A549 (cell line): ENCODE measurements around the gene ZNF30. TPM values are rescaled to one million over a fixed set of nuclear protein-coding genes. Genes with fewer than 3 reads are reported as not detected.

Experiments
- ATAC-seq, 2 experiments: fragments of 200-7000 bp in 1 of 2; fragments of >200 bp in 1 of 2; cut with Nextera tagmentation in 1 of 2; cut with Tn5 transposase in 1 of 2; 3 replicates each; pipeline versions ENCODE4 v1.8.0 to v1.9.1; 2018 to 2020; ENCODE audit warnings: mild to moderate bottlenecking in 1 of 2, moderate library complexity in 1 of 2
- CTCF ChIA-PET: fragments of 300-600 bp; sonication (Branson Sonifier 250); formaldehyde crosslinking; extraction: SDS; loops from one replicate; lab custom pipeline; 2021; ENCODE audit warnings: antibody characterized with exemption, inconsistent platforms; lab: Yijun Ruan, JAX
- POLR2A ChIA-PET: fragments of 350-600 bp; formaldehyde crosslinking; extraction: SDS; loops from one replicate; lab custom pipeline; 2021; ENCODE audit warnings: antibody characterized with exemption, inconsistent platforms; lab: Yijun Ruan, JAX
- DNase-seq, 2 experiments: peaks; one replicate each; pipeline versions ENCODE4 v3.0.0 to v3.0.0-alpha.2; 2011 to 2016; ENCODE audit warnings: low read depth in 1 of 2, low spot score in 1 of 2
- FAIRE-seq: peaks from 2 replicates; lab custom pipeline; 2011; peaks lifted over from hg19 to GRCh38; lab: Jason Lieb, UNC
- H3K27ac ChIP-seq, 2 experiments: fragments of >200 bp; sonication (Bioruptor Twin); formaldehyde crosslinking; 3 replicates each; pipeline ENCODE4 v1.5.1; 2016 to 2017
- H3K4me1 ChIP-seq: fragments of >200 bp; sonication (Bioruptor Twin); formaldehyde crosslinking; 3 replicates; pipeline ENCODE4 v1.6.1; 2016
- H3K4me2 ChIP-seq: fragments of >200 bp; sonication (Bioruptor Twin); formaldehyde crosslinking; 3 replicates; pipeline ENCODE4 v1.6.1; 2016
- H3K4me3 ChIP-seq: fragments of >200 bp; sonication (Bioruptor Twin); formaldehyde crosslinking; 3 replicates; pipeline ENCODE4 v1.5.1; 2016
- H3K9me3 ChIP-seq: fragments of >200 bp; sonication (Bioruptor Twin); formaldehyde crosslinking; 3 replicates; pipeline ENCODE4 v1.6.1; 2016
- BCL3 ChIP-seq: fragments of >200 bp; sonication (Bioruptor Twin); formaldehyde crosslinking; IDR thresholded peaks from 3 replicates; pipeline ENCODE4 v1.6.1; 2016
- BHLHE40 ChIP-seq: IDR thresholded peaks from 2 replicates; pipeline ENCODE4 v1.6.1; 2012; ENCODE audit warnings: low read depth, low read length, inconsistent platforms
- CBX8 ChIP-seq: fragments of 200-600 bp; sonication (generic); IDR thresholded peaks from 2 replicates; pipeline ENCODE4 v1.6.1; 2016
- CHD2 ChIP-seq: fragments of 150-350 bp; IDR thresholded peaks from 2 replicates; pipeline ENCODE4 v1.6.1; 2014; ENCODE audit warnings: low read length; ENCODE audit not compliant: partially characterized antibody
- CHD4 ChIP-seq: fragments of 200-600 bp; sonication (generic); IDR thresholded peaks from 2 replicates; pipeline ENCODE4 v1.6.1; 2016; ENCODE audit warnings: antibody characterized with exemption, mild to moderate bottlenecking, borderline replicate concordance
- EHF ChIP-seq: fragments of 250-450 bp; sonication (Bioruptor Pico); IDR thresholded peaks from 2 replicates; pipeline ENCODE4 v1.5.0; 2020; ENCODE audit warnings: mild to moderate bottlenecking
- FOXS1 ChIP-seq: fragments of 250-450 bp; sonication (Bioruptor Pico); IDR thresholded peaks from 2 replicates; pipeline ENCODE4 v1.5.0; 2020; ENCODE audit warnings: mild to moderate bottlenecking, moderate library complexity
- GATA3 ChIP-seq: IDR thresholded peaks from 2 replicates; pipeline ENCODE4 v1.6.1; 2012; ENCODE audit warnings: borderline replicate concordance
- HDAC2 ChIP-seq: fragments of 200-600 bp; sonication (generic); IDR thresholded peaks from 2 replicates; pipeline ENCODE4 v1.6.1; 2016
- HEYL ChIP-seq: fragments of 250-450 bp; sonication (Bioruptor Pico); IDR thresholded peaks from 2 replicates; pipeline ENCODE4 v1.8.0; 2021; ENCODE audit warnings: mild to moderate bottlenecking, moderate library complexity
- HOXB5 ChIP-seq: fragments of 250-450 bp; sonication (Bioruptor Pico); IDR thresholded peaks from 2 replicates; pipeline ENCODE4 v1.5.0; 2020; ENCODE audit warnings: mild to moderate bottlenecking, moderate library complexity
- JUN ChIP-seq, 2 experiments: fragments of >200 bp; sonication (Bioruptor Twin); formaldehyde crosslinking; IDR thresholded peaks; 2 replicates in 1 of 2; 3 replicates in 1 of 2; pipeline ENCODE4 v1.6.1; 2016 to 2017
- KDM5A ChIP-seq: fragments of 200-600 bp; sonication (generic); IDR thresholded peaks from 2 replicates; pipeline ENCODE4 v1.6.1; 2016; ENCODE audit warnings: antibody characterized with exemption, mild to moderate bottlenecking
- MAFK ChIP-seq: fragments of 450-650 bp; IDR thresholded peaks from 2 replicates; pipeline ENCODE4 v1.6.1; 2014; ENCODE audit not compliant: partially characterized antibody
- NPAS2 ChIP-seq: fragments of 250-450 bp; sonication (Bioruptor Pico); IDR thresholded peaks from 2 replicates; pipeline ENCODE4 v1.8.0; 2022; ENCODE audit warnings: mild to moderate bottlenecking, moderate library complexity, borderline replicate concordance
- NR3C1 ChIP-seq: fragments of >200 bp; sonication (Bioruptor Twin); formaldehyde crosslinking; IDR thresholded peaks from 3 replicates; pipeline ENCODE4 v1.6.1; 2017
- RAD21 ChIP-seq, 2 experiments: fragments of >200 bp in 1 of 2; sonication (Bioruptor Twin) in 1 of 2; formaldehyde crosslinking in 1 of 2; IDR thresholded peaks in 1 of 2; conservative IDR thresholded peaks in 1 of 2; 2 replicates in 1 of 2; 3 replicates in 1 of 2; pipeline ENCODE4 v1.6.1; 2012 to 2018; ENCODE audit warnings: inconsistent platforms in 1 of 2
- RARB ChIP-seq: fragments of 250-450 bp; sonication (Bioruptor Pico); IDR thresholded peaks from 2 replicates; pipeline ENCODE4 v1.8.0; 2021; ENCODE audit warnings: mild to moderate bottlenecking, moderate library complexity
- RCOR1 ChIP-seq: fragments of 150-350 bp; IDR thresholded peaks from 2 replicates; pipeline ENCODE4 v1.6.1; 2014; ENCODE audit warnings: antibody characterized with exemption, low read length, low read depth
- RNF2 ChIP-seq: fragments of 200-600 bp; sonication (generic); IDR thresholded peaks from 2 replicates; pipeline ENCODE4 v1.6.1; 2016; ENCODE audit warnings: low read depth, mild to moderate bottlenecking, antibody characterized with exemption, moderate library complexity, borderline replicate concordance
- SMC3 ChIP-seq: fragments of >200 bp; sonication (Bioruptor Twin); formaldehyde crosslinking; IDR thresholded peaks from 3 replicates; pipeline ENCODE4 v1.6.1; 2018; ENCODE audit warnings: inconsistent platforms
- SREBF2 ChIP-seq: fragments of 450-650 bp; IDR thresholded peaks from 2 replicates; pipeline ENCODE4 v1.6.1; 2014; ENCODE audit warnings: mild to moderate bottlenecking, moderate library complexity
- TFCP2L1 ChIP-seq: fragments of 250-450 bp; sonication (Bioruptor Pico); IDR thresholded peaks from 2 replicates; pipeline ENCODE4 v1.5.0; 2021; ENCODE audit warnings: mild to moderate bottlenecking
- TP53 ChIP-seq: fragments of 250-450 bp; sonication (Bioruptor Pico); IDR thresholded peaks from 2 replicates; pipeline ENCODE4 v1.5.0; 2021; ENCODE audit warnings: mild to moderate bottlenecking, moderate library complexity
- USF2 ChIP-seq: fragments of 450-650 bp; IDR thresholded peaks from 2 replicates; pipeline ENCODE4 v1.6.1; 2014; ENCODE audit warnings: antibody characterized with exemption
- ZC3H11A ChIP-seq: fragments of 450-650 bp; IDR thresholded peaks from 2 replicates; pipeline ENCODE4 v1.6.1; 2014; ENCODE audit warnings: antibody characterized with exemption, mild to moderate bottlenecking
- ZSCAN20 ChIP-seq: fragments of 250-450 bp; sonication (Bioruptor Pico); IDR thresholded peaks from 2 replicates; pipeline ENCODE4 v1.8.0; 2022; ENCODE audit warnings: mild to moderate bottlenecking, moderate library complexity
- WGBS: methylation state at CpG from one replicate; pipeline ENCODE4 v1.1.6; 2017; ENCODE audit errors: missing lambda C conversion rate; 5-methylcytosine and 5-hydroxymethylcytosine counted together
- polyA plus RNA-seq, 4 experiments: library from polyadenylated mRNA; depleted of rRNA in 3 of 4; stranded (reverse); fragments of >200 nt; fragmentation: RNase III in 1 of 4; extraction: RNeasy Plus Mini Kit Qiagen cat#74134 plus additional on column Dnase treatment in 1 of 4; gene quantifications; 2 replicates in 3 of 4; 3 replicates in 1 of 4; pipeline ENCODE4 v1.2.3, GENCODE V29; 2011 to 2017
- TF ChIP-seq, protein P1 (sequence below): IDR thresholded peaks from 2 replicates; pipeline ENCODE4 v1.6.1; 2012
- TF ChIP-seq, protein P2 (sequence below): IDR thresholded peaks from 2 replicates; pipeline ENCODE4 v1.6.1; 2012
- TF ChIP-seq, protein P3 (sequence below): fragments of 250-450 bp; sonication (Bioruptor Pico); IDR thresholded peaks from 2 replicates; pipeline ENCODE4 v1.5.0; 2020; ENCODE audit warnings: low read depth, mild to moderate bottlenecking, moderate library complexity

Gene ZNF30
- polyA plus RNA-seq, 2 of the 4 experiments (the other 2 are of a cell fraction) = 5.4 to 9.4 TPM

- H3K4me3 ChIP-seq = no peak overlapping the region
- H3K4me2 ChIP-seq = no peak overlapping the region
- H3K27ac ChIP-seq = no peak overlapping the region
- 95% methylated on average over 4 of the region's 4 CpGs for WGBS
- no peaks in the 10 kb centered on the region for H3K4me1 ChIP-seq
- no peak for TF ChIP-seq RARB (CRISPR knock-in tag)
- no peak for TF ChIP-seq HDAC2
- TF ChIP-seq RAD21 (conservative IDR thresholded peaks at IDR 0.05 in 1 of 2, IDR thresholded peaks at IDR 0.05 in 1 of 2) = no peak
- TF ChIP-seq NR3C1 = no peak
- no peak for TF ChIP-seq HOXB5 (CRISPR knock-in tag)
- no peak for TF ChIP-seq GATA3
- TF ChIP-seq TFCP2L1 (CRISPR knock-in tag) = no peak
- no peak for TF ChIP-seq NPAS2 (CRISPR knock-in tag)
- no peak for TF ChIP-seq KDM5A
- no peak for TF ChIP-seq HEYL
- no peak for TF ChIP-seq JUN (IDR thresholded peaks at IDR 0.05)
- TF ChIP-seq, protein P1, sequence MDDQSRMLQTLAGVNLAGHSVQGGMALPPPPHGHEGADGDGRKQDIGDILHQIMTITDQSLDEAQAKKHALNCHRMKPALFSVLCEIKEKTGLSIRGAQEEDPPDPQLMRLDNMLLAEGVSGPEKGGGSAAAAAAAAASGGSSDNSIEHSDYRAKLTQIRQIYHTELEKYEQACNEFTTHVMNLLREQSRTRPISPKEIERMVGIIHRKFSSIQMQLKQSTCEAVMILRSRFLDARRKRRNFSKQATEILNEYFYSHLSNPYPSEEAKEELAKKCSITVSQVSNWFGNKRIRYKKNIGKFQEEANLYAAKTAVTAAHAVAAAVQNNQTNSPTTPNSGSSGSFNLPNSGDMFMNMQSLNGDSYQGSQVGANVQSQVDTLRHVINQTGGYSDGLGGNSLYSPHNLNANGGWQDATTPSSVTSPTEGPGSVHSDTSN = no peak
- TF ChIP-seq ZC3H11A = no peak
- no peak for TF ChIP-seq CHD2
- no peak for TF ChIP-seq RCOR1
- no peak for TF ChIP-seq SREBF2
- no peak for TF ChIP-seq CHD4
- TF ChIP-seq CBX8 = no peak
- peaks cover 70% of the 10 kb centered on the region for H3K9me3 ChIP-seq
- POLR2A ChIA-PET = no interaction called here
- ATAC-seq = no peak
- peak; percentile 95 for FAIRE-seq
- no peak for DNase-seq
- CTCF ChIA-PET = interaction anchor here (1.0 to 1.5 kb wide), 2 partner anchors 9 to 37 kb away, joined by 3 to 4 read pairs; partner anchors contain the start of gene ZNF30
Measured at GRCh38 chr19:34936184-34936583, 9.5 kb downstream of the ZNF30 start.

- TF ChIP-seq SREBF2 (no peak), ZSCAN20 (no peak), MAFK (no peak), USF2 (no peak), HDAC2 (no peak), FOXS1 (no peak), NR3C1 (no peak), RAD21 (conservative IDR thresholded peaks at IDR 0.05 in 1 of 2, IDR thresholded peaks at IDR 0.05 in 1 of 2) (no peak), BCL3 (no peak), RNF2 (no peak), EHF (CRISPR knock-in tag) (no peak), BHLHE40 (no peak), SMC3 (no peak), TP53 (CRISPR knock-in tag) (no peak)
- TF ChIP-seq, protein P2, sequence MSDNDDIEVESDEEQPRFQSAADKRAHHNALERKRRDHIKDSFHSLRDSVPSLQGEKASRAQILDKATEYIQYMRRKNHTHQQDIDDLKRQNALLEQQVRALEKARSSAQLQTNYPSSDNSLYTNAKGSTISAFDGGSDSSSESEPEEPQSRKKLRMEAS = no peak
- TF ChIP-seq, protein P1 = no peak
- TF ChIP-seq, protein P3, sequence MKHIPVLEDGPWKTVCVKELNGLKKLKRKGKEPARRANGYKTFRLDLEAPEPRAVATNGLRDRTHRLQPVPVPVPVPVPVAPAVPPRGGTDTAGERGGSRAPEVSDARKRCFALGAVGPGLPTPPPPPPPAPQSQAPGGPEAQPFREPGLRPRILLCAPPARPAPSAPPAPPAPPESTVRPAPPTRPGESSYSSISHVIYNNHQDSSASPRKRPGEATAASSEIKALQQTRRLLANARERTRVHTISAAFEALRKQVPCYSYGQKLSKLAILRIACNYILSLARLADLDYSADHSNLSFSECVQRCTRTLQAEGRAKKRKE = no peak
- CTCF ChIA-PET = interaction anchor here (0.6 to 1.4 kb wide), 2 partner anchors 34 to 161 kb away, joined by 3 to 6 read pairs; no protein-coding TSS in a partner anchor
Measured at GRCh38 chr19:34938886-34939285, 12.2 kb downstream of the ZNF30 start.

More at GRCh38 chr19:34938886-34939285, 12.2 kb downstream of the ZNF30 start:
- peaks cover 84% of the 10 kb centered on the region for H3K9me3 ChIP-seq
- FAIRE-seq (no peak), ATAC-seq (no peak), DNase-seq (no peak)
- 93% methylated on average over 9 of the region's 10 CpGs for WGBS
- H3K4me3 ChIP-seq = no peak overlapping the region
- POLR2A ChIA-PET = no interaction called here
- no peak overlapping the region for H3K4me2 ChIP-seq
- H3K4me1 ChIP-seq = no peaks in the 10 kb centered on the region
- H3K27ac ChIP-seq = no peak overlapping the region
